Stimulated activated CD8-positive, alpha-beta memory T cell treated with anti-CD3 and anti-CD28 coated beads, Interleukin-12 subunit alpha, Interleukin-12 subunit beta, amount 100 ng/mL, for 4 hours (primary cell): ENCODE results near the gene RAMAC.
"Not testable (repeated sequence)": the region's sequence is repeated elsewhere in the genome, so short reads cannot be mapped to it uniquely, and the experiment has no call there.

Source experiments
- DNase-seq: peaks from one replicate; pipeline ENCODE4 v3.0.0-alpha.2; 2020; ENCODE audit warnings: low read depth

Gene RAMAC

GRCh38 chr15:82985688-82986441 lies at the start of gene RAMAC:
TSS of gene RAMAC (plus strand) at chr15:82986210. CDS start at chr15:82989019, 2,809 bp downstream.
- DNase-seq = peak; percentile 79

DNA sequence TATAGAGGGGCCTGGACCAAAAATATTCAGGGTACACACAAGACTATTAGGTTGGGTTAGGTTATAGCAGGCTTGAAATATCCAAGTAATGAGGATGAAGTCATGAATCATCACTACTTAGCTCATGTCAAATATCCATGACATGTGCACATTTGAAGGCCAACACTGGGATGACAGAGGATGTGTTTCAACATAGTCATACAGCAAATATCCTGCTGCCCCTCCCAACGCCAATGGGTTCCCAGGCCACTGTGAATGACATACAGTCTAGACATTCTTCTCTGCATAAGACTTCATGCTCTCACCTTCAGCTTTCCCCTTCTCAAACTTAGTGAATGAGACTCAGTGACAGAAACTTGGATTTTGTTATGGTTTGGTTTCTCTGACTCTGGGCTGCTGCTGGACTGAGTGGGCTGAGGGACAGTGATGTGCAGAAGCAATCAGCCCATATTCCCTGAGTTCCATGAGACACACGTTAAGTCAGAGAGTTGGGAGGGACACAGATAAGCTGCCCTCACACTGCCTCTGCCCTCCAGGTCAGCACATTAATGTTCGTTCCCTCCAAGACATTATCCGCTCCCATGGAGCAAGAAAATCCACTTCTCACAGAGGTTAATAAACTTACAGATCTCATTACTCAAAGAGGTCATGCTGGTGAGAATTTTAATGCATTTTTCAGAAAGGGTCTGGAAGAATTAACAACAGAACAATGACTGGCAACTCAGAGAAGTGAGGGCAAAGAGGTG lies 48.9 kb upstream of the RAMAC start:
- DNase-seq = no peak

- DNase-seq = no peak
These were observed 48.3 kb upstream of the RAMAC start for GRCh38 chr15:82937712-82938058.

- not testable (repeated sequence) for DNase-seq
These were observed 46.3 kb upstream of the RAMAC start for GRCh38 chr15:82939678-82940077.

DNA sequence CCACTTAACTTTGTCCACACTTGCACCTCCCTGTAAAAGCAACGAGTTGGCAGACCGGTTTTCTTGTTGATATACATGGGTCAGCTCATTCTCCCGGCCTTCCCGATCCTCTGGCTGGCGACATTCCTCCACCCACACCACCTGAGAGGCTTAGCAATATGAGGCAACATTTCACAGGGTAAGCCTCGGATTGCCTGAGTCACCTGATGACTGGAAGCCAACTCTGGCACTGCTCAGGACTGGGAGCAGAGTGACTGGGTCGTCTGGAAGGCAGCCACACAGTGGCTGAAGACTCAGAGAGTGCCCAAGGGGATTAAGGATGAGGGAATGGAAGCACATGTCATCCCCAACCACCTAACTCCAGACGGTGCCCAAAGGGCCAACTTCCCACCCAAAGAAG lies 43.3 kb upstream of the RAMAC start:
- no peak for DNase-seq

DNA sequence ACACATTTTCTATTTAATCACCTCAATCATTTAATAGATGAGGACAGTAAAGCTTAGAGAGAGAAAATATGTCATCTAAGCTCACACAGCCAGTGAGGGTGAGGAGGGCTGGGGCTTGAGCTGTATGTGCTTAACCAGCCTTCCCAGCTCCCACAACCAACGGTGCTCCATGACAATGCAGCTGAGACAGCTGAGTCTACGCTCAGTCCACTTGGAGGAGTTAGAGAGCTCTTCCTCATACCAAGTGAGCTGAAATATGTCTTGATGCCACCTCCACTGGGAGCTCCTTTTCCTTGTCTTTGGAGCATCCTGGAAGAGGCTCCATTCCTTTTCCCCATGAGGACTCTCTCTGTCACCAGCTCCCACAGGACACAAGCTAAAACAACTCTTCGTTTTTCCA lies 42.8 kb upstream of the RAMAC start:
- DNase-seq = no peak

GRCh38 chr15:82944056-82944455 lies 42.0 kb upstream of the RAMAC start:
- no peak for DNase-seq

DNA sequence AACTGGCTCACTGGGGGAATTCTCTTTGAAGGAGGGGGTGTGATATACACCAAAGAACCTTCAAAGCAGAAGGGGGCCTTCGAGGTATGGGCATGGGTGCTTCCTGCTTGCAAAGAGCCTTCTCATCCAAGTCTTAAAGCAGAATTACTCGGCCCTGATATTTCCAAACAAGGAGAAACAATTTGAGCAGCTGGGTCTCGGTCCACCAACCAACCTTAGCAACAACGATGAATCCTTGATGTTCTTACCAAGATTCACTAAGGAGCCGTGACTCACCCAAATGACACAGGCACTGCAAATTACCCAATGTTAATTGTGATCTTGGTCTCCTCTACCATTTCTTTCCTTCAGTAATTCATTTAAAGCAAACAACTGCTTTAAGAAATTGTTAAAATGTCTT lies 41.2 kb upstream of the RAMAC start:
- no peak for DNase-seq

DNA sequence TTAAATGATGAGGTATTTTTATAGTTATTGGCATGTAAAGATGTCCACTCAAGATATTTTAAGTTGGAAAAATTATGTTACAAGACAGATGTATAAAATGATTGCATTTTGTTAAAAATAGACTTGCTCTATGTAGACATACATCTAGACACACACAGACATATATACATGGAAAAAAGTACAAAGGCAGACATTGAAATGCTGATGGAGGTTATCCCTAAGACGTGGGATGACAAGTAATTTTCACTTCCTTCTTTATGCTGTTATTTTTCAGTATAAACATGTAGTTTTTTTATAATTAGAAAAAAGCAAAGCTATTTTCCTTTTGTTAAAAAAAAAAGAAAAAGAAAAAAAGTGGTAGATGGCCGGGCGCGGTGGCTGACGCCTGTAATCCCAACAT lies 40.7 kb upstream of the RAMAC start:
- DNase-seq = no peak

GRCh38 chr15:82946155-82946701 lies 39.8 kb upstream of the RAMAC start:
- no peak for DNase-seq

DNA sequence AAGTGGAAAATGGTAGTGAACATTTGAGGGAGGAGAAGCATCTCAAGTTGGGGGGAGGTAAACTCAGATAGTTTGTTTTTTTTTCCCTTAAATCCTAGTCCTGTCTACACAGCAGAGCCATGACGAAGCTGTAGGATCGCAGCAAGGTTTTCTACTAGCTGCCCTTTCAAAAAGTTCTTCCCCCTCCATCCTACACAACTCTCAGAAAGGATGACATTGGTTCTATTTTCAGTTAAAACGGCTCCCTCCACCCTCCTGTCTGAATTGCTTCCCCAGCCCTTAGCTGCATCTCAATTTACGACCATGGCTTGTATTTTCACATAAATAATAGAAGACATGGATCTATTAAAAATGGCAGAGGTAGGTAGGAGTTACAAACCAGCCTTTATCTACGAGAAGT lies 35.7 kb upstream of the RAMAC start:
- DNase-seq = no peak

GRCh38 chr15:82950746-82951370 lies 35.2 kb upstream of the RAMAC start:
- no peak for DNase-seq

GRCh38 chr15:82951472-82952157 lies 34.4 kb upstream of the RAMAC start:
- DNase-seq = no peak

DNA sequence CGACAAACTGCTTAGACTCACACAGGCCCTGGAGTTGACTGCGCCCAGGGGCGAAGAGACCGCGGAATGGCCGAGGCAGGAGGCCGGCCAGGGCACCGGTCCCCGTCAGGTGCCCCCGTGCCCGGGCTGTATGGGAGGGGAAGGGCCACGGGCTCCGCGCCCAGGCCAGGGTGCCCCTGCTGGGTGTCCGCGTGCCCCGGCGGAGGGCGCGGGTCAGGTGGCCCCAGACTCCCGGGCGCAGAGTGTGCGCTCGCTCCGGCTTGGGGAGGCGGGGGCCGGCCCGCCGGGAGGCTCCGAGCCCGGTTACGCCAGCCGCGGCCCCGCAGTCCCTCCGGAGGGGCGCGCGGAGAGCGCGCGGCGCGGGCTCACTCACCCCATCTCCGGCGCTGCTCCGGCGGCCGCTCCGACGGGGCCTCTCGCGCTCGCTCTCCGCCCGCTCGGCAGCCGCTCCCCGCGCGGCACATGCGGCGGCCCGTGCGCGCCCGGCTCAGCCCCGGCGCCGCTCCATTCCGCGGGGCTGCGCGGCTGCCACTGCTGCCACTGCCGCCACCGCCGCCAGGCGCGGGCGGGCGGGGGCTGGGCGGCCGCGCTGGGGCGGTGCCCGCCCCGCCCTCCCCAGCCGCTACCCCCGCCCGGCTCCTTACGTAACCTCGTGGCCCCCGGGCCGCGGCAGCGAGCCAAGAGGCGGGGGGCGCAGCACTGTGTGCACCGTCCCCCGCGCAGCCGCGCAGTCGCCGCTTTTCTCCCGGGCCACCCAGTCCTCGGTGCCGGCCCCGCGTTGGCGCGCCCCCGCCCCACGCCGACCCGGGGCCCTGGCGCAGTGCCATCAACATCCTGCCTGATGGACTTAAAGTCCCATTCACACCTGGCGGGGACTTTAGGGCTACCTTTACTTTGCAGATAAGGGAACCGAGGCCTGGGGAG lies 33.6 kb upstream of the RAMAC start, which contains the start of gene HOMER2:
HOMER2 (minus strand) TSS at position 563 of the 924 bp plus-strand sequence; CDS start at position 378, 185 bp downstream.
- peak; percentile 1 for DNase-seq

DNA sequence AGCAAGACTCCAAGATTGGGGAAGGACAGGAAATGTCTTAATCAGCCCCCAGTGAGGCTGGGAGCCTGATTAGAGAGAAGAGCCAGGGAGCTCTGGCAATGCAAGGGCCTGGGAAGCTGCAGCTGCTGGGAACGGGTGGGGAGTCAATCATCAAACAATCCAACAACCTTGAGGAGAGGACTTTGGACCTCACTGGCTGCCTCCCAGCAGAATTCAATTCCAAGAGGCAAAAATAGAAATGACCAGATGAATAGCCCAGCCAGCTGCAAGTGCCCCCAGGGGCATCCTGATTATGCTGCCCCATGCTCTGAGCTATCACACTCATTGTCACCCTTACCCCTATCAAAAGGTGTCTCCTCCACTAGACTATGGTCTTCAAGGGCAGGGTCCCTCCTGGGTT lies 27.4 kb upstream of the RAMAC start:
- no peak for DNase-seq

DNA sequence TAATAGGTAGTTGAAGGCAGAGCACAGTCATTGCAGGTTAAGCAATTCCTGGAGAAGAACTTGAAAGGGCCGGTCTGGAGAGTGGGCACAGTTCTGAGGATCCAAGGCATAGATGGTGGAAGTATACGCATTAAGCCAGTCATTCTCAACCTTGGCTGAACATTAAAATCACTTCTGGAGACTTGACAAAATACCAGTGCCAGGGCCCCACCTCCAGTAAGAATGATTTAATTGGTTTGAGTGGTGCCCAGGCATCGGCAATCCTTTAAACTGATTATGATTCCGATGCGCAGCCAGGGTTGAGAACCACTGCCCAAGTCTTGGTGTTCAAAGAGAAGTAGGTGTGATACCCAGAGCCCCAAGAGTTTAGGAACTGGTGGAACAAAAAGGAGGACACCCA lies 26.6 kb upstream of the RAMAC start:
- DNase-seq = no peak

GRCh38 chr15:82960766-82961165 lies 25.2 kb upstream of the RAMAC start:
- DNase-seq = no peak

DNA sequence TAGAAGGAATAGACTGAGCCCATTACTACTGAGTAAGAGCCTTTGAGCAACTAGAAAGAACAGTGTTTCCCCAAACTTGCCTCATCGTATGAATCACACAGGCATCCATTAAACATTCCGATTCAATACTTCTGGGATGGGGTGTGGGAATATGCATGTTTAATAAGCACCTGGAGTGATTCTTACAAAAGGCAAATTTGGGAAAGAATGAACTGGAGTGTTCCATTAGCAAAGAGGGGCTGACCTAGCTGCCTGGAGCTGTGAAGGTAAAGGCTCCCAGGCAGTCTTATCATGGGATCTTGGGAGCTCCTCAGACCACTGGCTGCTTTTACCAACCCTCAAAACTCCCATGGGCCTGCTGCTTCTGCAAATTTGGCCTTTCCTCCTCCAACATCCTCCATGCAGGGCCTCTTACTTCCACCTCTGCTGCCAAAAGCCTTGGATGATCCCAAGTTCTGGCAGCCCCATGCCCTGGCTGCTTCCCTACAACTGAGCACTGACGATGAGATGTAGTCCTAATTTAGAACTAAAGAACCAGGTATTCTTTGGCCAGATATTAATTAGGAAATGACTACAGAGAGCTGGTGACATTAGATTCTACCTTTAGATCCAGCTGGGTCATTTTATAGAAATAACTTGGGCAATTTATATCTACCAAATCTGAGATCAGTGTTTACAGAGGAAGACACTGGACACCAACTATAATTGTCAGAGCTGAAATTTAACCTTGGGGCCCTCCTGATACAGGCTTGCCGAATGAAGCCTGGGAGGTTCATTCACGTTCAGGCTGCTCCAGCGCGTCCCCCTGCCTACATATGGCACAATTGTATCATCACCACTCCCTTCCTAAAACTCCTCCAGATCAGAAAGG lies 22.3 kb upstream of the RAMAC start:
- DNase-seq = no peak

GRCh38 chr15:82964890-82965289 lies 21.1 kb upstream of the RAMAC start:
- DNase-seq = no peak

DNA sequence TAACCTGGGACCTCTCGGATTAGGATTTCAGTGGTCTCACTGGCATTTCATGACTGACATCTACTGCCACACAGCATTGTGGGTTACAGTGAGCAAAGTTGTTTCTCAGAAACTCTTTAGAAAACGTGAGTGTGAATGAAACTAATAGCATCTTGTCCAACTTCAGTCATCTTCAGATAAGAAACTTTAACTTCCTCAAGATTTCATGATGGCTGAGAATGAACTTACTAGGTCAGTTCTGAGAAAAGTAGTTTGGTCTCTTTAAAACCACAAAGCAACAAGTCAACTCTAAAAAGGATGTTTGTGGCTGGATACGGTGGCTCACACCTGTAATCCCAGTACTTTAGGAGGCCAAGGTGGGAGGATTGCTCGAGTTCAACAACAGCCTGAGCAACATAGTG lies 19.3 kb upstream of the RAMAC start:
- DNase-seq = no peak
